ENCODE results near the gene CFD. TPM values are rescaled to one million over a fixed set of nuclear protein-coding genes. Genes with fewer than 3 reads are reported as not detected.
"Not testable (repeated sequence)": the region's sequence is repeated elsewhere in the genome, so short reads cannot be mapped to it uniquely, and the experiment has no call there.

The CFD gene
- total and polyA plus RNA-seq, 4 donors: 90.8 to 227 (median 141) TPM

GRCh38 chr19:850979-851335 lies 8.5 kb upstream of the CFD start:
- TF ChIP-seq, protein P1, sequence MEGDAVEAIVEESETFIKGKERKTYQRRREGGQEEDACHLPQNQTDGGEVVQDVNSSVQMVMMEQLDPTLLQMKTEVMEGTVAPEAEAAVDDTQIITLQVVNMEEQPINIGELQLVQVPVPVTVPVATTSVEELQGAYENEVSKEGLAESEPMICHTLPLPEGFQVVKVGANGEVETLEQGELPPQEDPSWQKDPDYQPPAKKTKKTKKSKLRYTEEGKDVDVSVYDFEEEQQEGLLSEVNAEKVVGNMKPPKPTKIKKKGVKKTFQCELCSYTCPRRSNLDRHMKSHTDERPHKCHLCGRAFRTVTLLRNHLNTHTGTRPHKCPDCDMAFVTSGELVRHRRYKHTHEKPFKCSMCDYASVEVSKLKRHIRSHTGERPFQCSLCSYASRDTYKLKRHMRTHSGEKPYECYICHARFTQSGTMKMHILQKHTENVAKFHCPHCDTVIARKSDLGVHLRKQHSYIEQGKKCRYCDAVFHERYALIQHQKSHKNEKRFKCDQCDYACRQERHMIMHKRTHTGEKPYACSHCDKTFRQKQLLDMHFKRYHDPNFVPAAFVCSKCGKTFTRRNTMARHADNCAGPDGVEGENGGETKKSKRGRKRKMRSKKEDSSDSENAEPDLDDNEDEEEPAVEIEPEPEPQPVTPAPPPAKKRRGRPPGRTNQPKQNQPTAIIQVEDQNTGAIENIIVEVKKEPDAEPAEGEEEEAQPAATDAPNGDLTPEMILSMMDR (IDR thresholded peaks at IDR 0.05; ENCODE audit: control extremely low read depth, extremely low read depth): no peak
- Histone ChIP-seq H3K4me1 (ENCODE audit: control insufficient read depth in 5 of 5, insufficient read depth in 5 of 5, low read length in 5 of 5) (peaks cover 0 to 10% (median 0%) of the 10 kb centered on the region in 5 donors), H3K27ac (ENCODE audit: low read depth in 1 of 2, low read length in 1 of 2) (peak overlapping the region in 1 of 2 donors; percentile 54), H3K9ac (ENCODE audit: insufficient read depth in 1 of 2, low read length in 2 of 2) (peak overlapping the region in 1 of 2 donors; percentile 19), H3K4me3 (no peak overlapping the region), H3K36me3 (ENCODE audit: control insufficient read depth in 4 of 4, insufficient read depth in 4 of 4, low read length in 4 of 4) (no peaks in the 10 kb centered on the region), H3K27me3 (ENCODE audit: control insufficient read depth in 3 of 3, insufficient read depth in 3 of 3, low read length in 2 of 3) (peaks cover 0 to 9% (median 0%) of the 10 kb centered on the region in 3 donors), H3K9me3 (ENCODE audit: control insufficient read depth in 4 of 4, insufficient read depth in 3 of 4, low read length in 3 of 4) (no peaks in the 10 kb centered on the region)
- no peak for ATAC-seq (ENCODE audit: insufficient read depth, low FRiP score)
- DNase-seq: no peak
- 24 to 35% methylated on average over 13 of the region's 13 CpGs for WGBS, 2 donors

DNA sequence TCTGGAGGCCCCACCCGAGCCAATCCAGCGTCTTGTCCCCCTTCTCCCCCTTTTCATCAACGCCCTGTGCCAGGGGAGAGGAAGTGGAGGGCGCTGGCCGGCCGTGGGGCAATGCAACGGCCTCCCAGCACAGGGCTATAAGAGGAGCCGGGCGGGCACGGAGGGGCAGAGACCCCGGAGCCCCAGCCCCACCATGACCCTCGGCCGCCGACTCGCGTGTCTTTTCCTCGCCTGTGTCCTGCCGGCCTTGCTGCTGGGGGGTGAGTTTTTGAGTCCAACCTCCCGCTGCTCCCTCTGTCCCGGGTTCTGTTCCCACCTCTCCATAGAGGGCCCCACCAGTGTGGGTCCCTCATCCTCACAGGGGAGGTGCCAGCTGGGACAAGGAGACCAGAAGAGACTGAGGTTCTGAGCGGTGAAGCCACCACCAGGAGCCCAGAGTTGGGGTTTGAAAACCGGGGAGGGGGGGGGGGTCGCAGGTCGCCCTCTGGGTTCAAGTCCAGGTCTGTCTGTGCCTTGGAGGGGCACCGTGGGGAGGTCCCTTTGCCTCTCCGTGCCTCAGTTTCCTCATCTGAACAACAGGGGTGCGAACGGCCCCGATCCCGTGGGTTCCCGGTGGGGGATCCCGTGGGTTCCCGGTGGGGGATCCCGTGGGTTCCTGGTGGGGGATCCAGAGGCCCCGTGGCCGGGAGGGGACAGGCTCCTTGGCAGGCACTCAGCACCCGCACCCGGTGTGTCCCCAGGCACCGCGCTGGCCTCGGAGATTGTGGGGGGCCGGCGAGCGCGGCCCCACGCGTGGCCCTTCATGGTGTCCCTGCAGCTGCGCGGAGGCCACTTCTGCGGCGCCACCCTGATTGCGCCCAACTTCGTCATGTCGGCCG lies 7.1 kb upstream of the CFD start, which contains the start of gene ELANE:
TSS of gene ELANE (plus strand) at position 168 of the 878 bp plus-strand sequence. CDS start at position 194, 26 bp downstream.
- H3K4me1 ChIP-seq (ENCODE audit: control insufficient read depth in 5 of 5, insufficient read depth in 5 of 5, low read length in 5 of 5): peaks cover 0 to 10% (median 0%) of the 10 kb centered on the region in 5 donors
- no peaks in the 10 kb centered on the region for H3K9me3 ChIP-seq (ENCODE audit: control insufficient read depth in 4 of 4, insufficient read depth in 3 of 4, low read length in 3 of 4)
- peaks cover 0 to 5% (median 0%) of the 10 kb centered on the region in 3 donors for H3K27me3 ChIP-seq (ENCODE audit: control insufficient read depth in 3 of 3, insufficient read depth in 3 of 3, low read length in 2 of 3)
- DNase-seq: no peak
- H3K4me3 ChIP-seq: no peak within 1 kb of the TSS
- ATAC-seq (ENCODE audit: insufficient read depth, low FRiP score): no peak
- WGBS, 2 donors: 33 to 49% methylated on average over 48 to 55 of the region's 55 CpGs
- no peak within 1 kb of the TSS for H3K9ac ChIP-seq (ENCODE audit: insufficient read depth in 1 of 2, low read length in 2 of 2)
- H3K27ac ChIP-seq (ENCODE audit: low read depth in 1 of 2, low read length in 1 of 2): peak within 1 kb of the TSS in 1 of 2 donors; percentile 54
- H3K36me3 ChIP-seq (ENCODE audit: control insufficient read depth in 4 of 4, insufficient read depth in 4 of 4, low read length in 4 of 4): no peaks in the 10 kb centered on the region
- TF ChIP-seq, protein P1 (IDR thresholded peaks at IDR 0.05; ENCODE audit: control extremely low read depth, extremely low read depth): no peak

DNA sequence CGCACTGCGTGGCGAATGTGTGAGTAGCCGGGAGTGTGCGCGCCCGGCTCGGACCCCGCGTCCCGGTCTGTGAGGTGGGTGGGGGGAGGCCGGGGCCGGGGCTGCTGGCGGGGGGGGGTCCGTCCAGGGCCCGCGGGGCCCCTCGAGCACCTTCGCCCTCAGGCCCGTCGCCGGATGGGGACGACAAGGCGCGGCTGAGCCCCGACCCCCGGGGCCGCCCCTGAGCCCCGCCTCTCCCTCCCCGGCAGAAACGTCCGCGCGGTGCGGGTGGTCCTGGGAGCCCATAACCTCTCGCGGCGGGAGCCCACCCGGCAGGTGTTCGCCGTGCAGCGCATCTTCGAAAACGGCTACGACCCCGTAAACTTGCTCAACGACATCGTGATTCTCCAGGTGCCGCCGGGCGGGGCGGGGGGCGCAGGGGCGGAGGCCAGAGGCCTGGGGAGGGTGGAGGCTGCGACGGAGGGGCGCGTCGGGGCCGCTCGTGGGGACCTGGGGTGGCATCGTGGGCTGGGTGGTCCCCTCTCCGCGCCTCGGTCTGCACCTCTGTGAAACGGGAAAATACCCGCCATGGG lies 6.4 kb upstream of the CFD start:
- Histone ChIP-seq H3K27ac (ENCODE audit: low read depth in 1 of 2, low read length in 1 of 2) (no peak overlapping the region), H3K9ac (ENCODE audit: insufficient read depth in 1 of 2, low read length in 2 of 2) (no peak overlapping the region), H3K4me1 (ENCODE audit: control insufficient read depth in 5 of 5, insufficient read depth in 5 of 5, low read length in 5 of 5) (peaks cover 0 to 9% (median 0%) of the 10 kb centered on the region in 5 donors), H3K4me3 (no peak overlapping the region), H3K27me3 (ENCODE audit: control insufficient read depth in 3 of 3, insufficient read depth in 3 of 3, low read length in 2 of 3) (peaks cover 0 to 5% (median 0%) of the 10 kb centered on the region in 3 donors), H3K36me3 (ENCODE audit: control insufficient read depth in 4 of 4, insufficient read depth in 4 of 4, low read length in 4 of 4) (no peaks in the 10 kb centered on the region), H3K9me3 (ENCODE audit: control insufficient read depth in 4 of 4, insufficient read depth in 3 of 4, low read length in 3 of 4) (no peaks in the 10 kb centered on the region)
- TF ChIP-seq, protein P1 (IDR thresholded peaks at IDR 0.05; ENCODE audit: control extremely low read depth, extremely low read depth): no peak
- DNase-seq (no peak), ATAC-seq (ENCODE audit: insufficient read depth, low FRiP score) (no peak)
- 13 to 21% methylated on average over 45 to 67 of the region's 67 CpGs for WGBS, 2 donors

DNA sequence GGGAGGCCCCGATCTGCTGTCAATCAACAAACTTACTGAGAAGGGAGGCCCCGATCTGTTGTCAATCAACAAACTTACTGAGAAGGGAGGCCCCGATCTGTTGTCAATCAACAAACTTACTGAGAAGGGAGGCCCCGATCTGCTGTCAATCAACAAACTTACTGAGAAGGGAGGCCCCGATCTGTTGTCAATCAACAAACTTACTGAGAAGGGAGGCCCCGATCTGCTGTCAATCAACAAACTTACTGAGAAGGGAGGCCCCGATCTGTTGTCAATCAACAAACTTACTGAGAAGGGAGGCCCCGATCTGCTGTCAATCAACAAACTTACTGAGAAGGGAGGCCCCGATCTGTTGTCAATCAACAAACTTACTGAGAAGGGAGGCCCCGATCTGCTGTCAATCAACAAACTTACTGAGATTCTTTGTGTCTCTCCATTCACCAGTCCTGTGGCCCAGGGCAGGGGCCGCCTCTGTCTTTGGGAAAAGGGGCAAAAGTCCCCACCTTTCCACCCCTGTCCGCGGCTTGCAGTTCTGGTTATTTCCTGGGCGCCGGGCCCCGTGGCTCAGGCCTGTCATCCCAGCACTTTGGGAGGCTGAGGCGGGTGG lies 5.7 kb upstream of the CFD start:
- H3K27me3 ChIP-seq (ENCODE audit: control insufficient read depth in 3 of 3, insufficient read depth in 3 of 3, low read length in 2 of 3); H3K9me3 ChIP-seq (ENCODE audit: control insufficient read depth in 4 of 4, insufficient read depth in 3 of 4, low read length in 3 of 4); H3K36me3 ChIP-seq (ENCODE audit: control insufficient read depth in 4 of 4, insufficient read depth in 4 of 4, low read length in 4 of 4); H3K4me1 ChIP-seq (ENCODE audit: control insufficient read depth in 5 of 5, insufficient read depth in 5 of 5, low read length in 5 of 5); H3K9ac ChIP-seq (ENCODE audit: insufficient read depth in 1 of 2, low read length in 2 of 2); H3K27ac ChIP-seq (ENCODE audit: low read depth in 1 of 2, low read length in 1 of 2); H3K4me3 ChIP-seq; DNase-seq; ATAC-seq (ENCODE audit: insufficient read depth, low FRiP score): not testable (repeated sequence)
- 55 to 71% methylated on average over 10 to 11 of the region's 17 CpGs for WGBS, 2 donors
